ENCODE results near the gene GRIK5. TPM values are rescaled to one million over a fixed set of nuclear protein-coding genes. Genes with fewer than 3 reads are reported as not detected.

Gene GRIK5
- total RNA-seq, 2 experiments from 2014 or later, result 0.38 to 0.68 TPM

- no peak overlapping the region for H3K4me3 Mint-ChIP-seq
- DNase-seq, result no peak
- no peaks in the 10 kb centered on the region for H3K36me3 Mint-ChIP-seq (ENCODE audit: low read depth)
- no peaks in the 10 kb centered on the region for H3K9me3 Mint-ChIP-seq
- H3K27me3 Mint-ChIP-seq, result no peaks in the 10 kb centered on the region
- H3K4me1 Mint-ChIP-seq, result no peaks in the 10 kb centered on the region
- H3K27ac Mint-ChIP-seq, result no peak overlapping the region
- POLR2A ChIA-PET, result no interaction called here
- CTCF ChIA-PET, result no interaction called here
Observed at GRCh38 chr19:41969772-41970458, 100.1 kb downstream of the GRIK5 start.

GRCh38 chr19:41968751-41969595 is 101.0 kb downstream of the GRIK5 start:
- Mint-ChIP-seq H3K27me3 (no peaks in the 10 kb centered on the region), H3K4me3 (no peak overlapping the region), H3K9me3 (no peaks in the 10 kb centered on the region), H3K27ac (no peak overlapping the region), H3K4me1 (no peaks in the 10 kb centered on the region), H3K36me3 (ENCODE audit: low read depth) (no peaks in the 10 kb centered on the region)
- no peak for DNase-seq
- POLR2A ChIA-PET, result no interaction called here
- CTCF ChIA-PET, result no interaction called here

- H3K27me3 Mint-ChIP-seq, result no peaks in the 10 kb centered on the region
- no peaks in the 10 kb centered on the region for H3K36me3 Mint-ChIP-seq (ENCODE audit: low read depth)
- H3K27ac Mint-ChIP-seq, result no peak overlapping the region
- no peak for DNase-seq
- H3K9me3 Mint-ChIP-seq, result no peaks in the 10 kb centered on the region
- no peak overlapping the region for H3K4me3 Mint-ChIP-seq
- no peaks in the 10 kb centered on the region for H3K4me1 Mint-ChIP-seq
- ChIA-PET CTCF (no interaction called here), POLR2A (no interaction called here)
Observed at GRCh38 chr19:41967054-41967783, 102.8 kb downstream of the GRIK5 start.

- POLR2A ChIA-PET, result no interaction called here
- Mint-ChIP-seq H3K36me3 (ENCODE audit: low read depth) (no peaks in the 10 kb centered on the region), H3K4me1 (no peaks in the 10 kb centered on the region), H3K9me3 (no peaks in the 10 kb centered on the region), H3K27ac (no peak overlapping the region), H3K27me3 (no peaks in the 10 kb centered on the region), H3K4me3 (no peak overlapping the region)
- CTCF ChIA-PET, result no interaction called here
- DNase-seq, result no peak
Observed at GRCh38 chr19:41965106-41965505, 104.9 kb downstream of the GRIK5 start.

- no peak for DNase-seq
- no peaks in the 10 kb centered on the region for H3K27me3 Mint-ChIP-seq
- no peaks in the 10 kb centered on the region for H3K36me3 Mint-ChIP-seq (ENCODE audit: low read depth)
- ChIA-PET CTCF (no interaction called here), POLR2A (no interaction called here)
- no peak overlapping the region for H3K27ac Mint-ChIP-seq
- H3K4me1 Mint-ChIP-seq, result peaks cover 21% of the 10 kb centered on the region
- H3K9me3 Mint-ChIP-seq, result no peaks in the 10 kb centered on the region
- no peak overlapping the region for H3K4me3 Mint-ChIP-seq
Observed at GRCh38 chr19:41960973-41961372, 109.0 kb downstream of the GRIK5 start.

- H3K36me3 Mint-ChIP-seq (ENCODE audit: low read depth), result no peaks in the 10 kb centered on the region
Observed at GRCh38 chr19:41959056-41960053, 110.7 kb downstream of the GRIK5 start, which contains the start of gene RABAC1. Gene RABAC1 (minus strand): TSS chr19:41959321. CDS start chr19:41959292, 29 bp downstream.

GRCh38 chr19:41958367-41959055 is 111.5 kb downstream of the GRIK5 start:
- Mint-ChIP-seq H3K36me3 (ENCODE audit: low read depth) (no peaks in the 10 kb centered on the region), H3K27ac (peak overlapping the region; percentile 79), H3K4me3 (peak overlapping the region; percentile 92), H3K4me1 (peaks cover 21% of the 10 kb centered on the region), H3K9me3 (no peaks in the 10 kb centered on the region), H3K27me3 (no peaks in the 10 kb centered on the region)
- DNase-seq, result peak; percentile 90
- ChIA-PET CTCF (interaction anchor here (0.8 to 4.0 kb wide), 11 partner anchors 11 to 167 kb away, joined by 3 to 32 read pairs (median 4); partner anchors contain the start of gene RPS19), POLR2A (interaction anchor here (0.7 to 4.2 kb wide), 12 partner anchors 12 to 98 kb away, joined by 3 to 34 read pairs (median 4); partner anchors contain the start of gene RPS19)

More at GRCh38 chr19:41959056-41960053, 110.7 kb downstream of the GRIK5 start, which contains the start of gene RABAC1:
- no peaks in the 10 kb centered on the region for H3K27me3 Mint-ChIP-seq
- H3K4me1 Mint-ChIP-seq, result peaks cover 21% of the 10 kb centered on the region
- ChIA-PET CTCF (interaction anchor here (0.7 to 4.0 kb wide), 11 partner anchors 12 to 168 kb away, joined by 3 to 32 read pairs (median 4); partner anchors contain the start of gene RPS19), POLR2A (interaction anchor here (0.7 to 4.2 kb wide), 9 partner anchors 14 to 99 kb away, joined by 3 to 34 read pairs (median 4); partner anchors contain the start of gene RPS19)
- H3K27ac Mint-ChIP-seq, result peak within 1 kb of the TSS; percentile 79
- H3K9me3 Mint-ChIP-seq, result no peaks in the 10 kb centered on the region
- peak within 1 kb of the TSS; percentile 92 for H3K4me3 Mint-ChIP-seq
- peak; percentile 92 for DNase-seq

GRCh38 chr19:41957838-41958366 is 112.1 kb downstream of the GRIK5 start:
- Mint-ChIP-seq H3K4me3 (peak overlapping the region; percentile 92), H3K4me1 (peaks cover 21% of the 10 kb centered on the region), H3K36me3 (ENCODE audit: low read depth) (no peaks in the 10 kb centered on the region), H3K27me3 (no peaks in the 10 kb centered on the region), H3K9me3 (no peaks in the 10 kb centered on the region), H3K27ac (peak overlapping the region; percentile 79)
- CTCF ChIA-PET, result interaction anchor here (1.4 to 4.0 kb wide), 9 partner anchors 11 to 166 kb away, joined by 3 to 32 read pairs (median 4); partner anchors contain the start of gene RPS19
- POLR2A ChIA-PET, result interaction anchor here (0.7 to 4.2 kb wide), 9 partner anchors 12 to 98 kb away, joined by 3 to 34 read pairs (median 4); partner anchors contain the start of gene RPS19
- peak; percentile 60 for DNase-seq

- DNase-seq, result no peak
- POLR2A ChIA-PET, result interaction anchor here (1.0 to 4.2 kb wide), 7 partner anchors 12 to 97 kb away, joined by 3 to 34 read pairs (median 5); partner anchors contain the start of gene RPS19
- Mint-ChIP-seq H3K4me3 (peak overlapping the region; percentile 92), H3K27me3 (no peaks in the 10 kb centered on the region), H3K4me1 (peaks cover 21% of the 10 kb centered on the region), H3K27ac (no peak overlapping the region), H3K9me3 (no peaks in the 10 kb centered on the region), H3K36me3 (ENCODE audit: low read depth) (no peaks in the 10 kb centered on the region)
- CTCF ChIA-PET, result interaction anchor here (0.6 to 4.0 kb wide), 7 partner anchors 10 to 166 kb away, joined by 3 to 32 read pairs (median 4); partner anchors contain the start of gene RPS19
Observed at GRCh38 chr19:41957161-41957837, 112.7 kb downstream of the GRIK5 start.

GRCh38 chr19:41956621-41957020 is 113.4 kb downstream of the GRIK5 start:
- H3K4me3 Mint-ChIP-seq, result no peak overlapping the region
- no peaks in the 10 kb centered on the region for H3K36me3 Mint-ChIP-seq (ENCODE audit: low read depth)
- no peaks in the 10 kb centered on the region for H3K27me3 Mint-ChIP-seq
- no peaks in the 10 kb centered on the region for H3K9me3 Mint-ChIP-seq
- ChIA-PET POLR2A (interaction anchor here (1.0 to 4.2 kb wide), 2 partner anchors 11 to 70 kb away, joined by 5 to 34 read pairs; no protein-coding TSS in a partner anchor), CTCF (interaction anchor here (0.6 to 4.0 kb wide), 6 partner anchors 9 to 161 kb away, joined by 3 to 32 read pairs (median 4); partner anchors contain the start of gene RPS19)
- peaks cover 23% of the 10 kb centered on the region for H3K4me1 Mint-ChIP-seq
- H3K27ac Mint-ChIP-seq, result no peak overlapping the region
- DNase-seq, result no peak

Measured in activated CD4-positive, alpha-beta memory T cell treated with anti-CD3 and anti-CD28 coated beads, Interleukin-2, amount 10 ng/mL, durations not matched to agents 7 days and 5 days (primary cell).